ENCODE measurements around the gene ZNF385B. TPM values are rescaled to one million over a fixed set of nuclear protein-coding genes. Genes with fewer than 3 reads are reported as not detected.

ZNF385B gene
- total RNA-seq, 1 experiment from 2014 or later: 2.2 TPM

DNA sequence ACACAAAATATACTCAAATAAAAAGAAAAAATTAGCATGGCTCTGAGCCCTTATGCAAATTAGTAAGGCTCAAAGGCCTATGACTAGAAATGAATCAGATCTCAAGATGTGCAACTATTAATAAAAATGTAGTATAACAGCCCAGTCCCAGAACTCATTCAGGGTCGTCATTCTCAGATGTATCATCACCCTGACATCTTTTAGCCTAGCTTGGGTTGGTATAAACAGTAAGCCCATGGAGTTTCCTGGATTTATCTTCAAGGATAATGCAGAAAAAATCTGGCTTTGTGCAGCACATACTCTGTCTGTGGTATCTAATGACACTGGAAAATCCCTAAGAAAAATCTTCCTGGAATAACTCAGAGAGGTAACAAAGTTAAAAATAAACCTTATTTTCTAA lies 239.3 kb downstream of the ZNF385B start (continued):
- TF ChIP-seq ETV6 (CRISPR knock-in tag; IDR thresholded peaks at IDR 0.05) (no peak), NR3C1 (CRISPR knock-in tag; conservative IDR thresholded peaks at IDR 0.05; ENCODE audit: low read depth) (no peak), AR (CRISPR knock-in tag; IDR thresholded peaks at IDR 0.05) (no peak), SOX15 (CRISPR knock-in tag; IDR thresholded peaks at IDR 0.05) (no peak)

- Mint-ChIP-seq H3K4me1 (peaks cover 2% of the 10 kb centered on the region; the same call in 1 of the 2 replicates), H3K4me3 (no peak overlapping the region), H3K9me3 (peaks cover 19% of the 10 kb centered on the region), H3K27me3 (ENCODE audit: low read depth) (no peaks in the 10 kb centered on the region), H3K36me3 (peaks cover 7% of the 10 kb centered on the region; the same call in 1 of the 2 replicates), H3K27ac (no peak overlapping the region)
- ChIA-PET POLR2A (no interaction called here), CTCF (no interaction called here)
- no peak for DNase-seq (ENCODE audit: low spot score)
- no peak for TF ChIP-seq IRF1 (CRISPR knock-in tag; IDR thresholded peaks at IDR 0.05)
- TF ChIP-seq SP1 (CRISPR knock-in tag; conservative IDR thresholded peaks at IDR 0.05): no peak
- TF ChIP-seq, protein P1, sequence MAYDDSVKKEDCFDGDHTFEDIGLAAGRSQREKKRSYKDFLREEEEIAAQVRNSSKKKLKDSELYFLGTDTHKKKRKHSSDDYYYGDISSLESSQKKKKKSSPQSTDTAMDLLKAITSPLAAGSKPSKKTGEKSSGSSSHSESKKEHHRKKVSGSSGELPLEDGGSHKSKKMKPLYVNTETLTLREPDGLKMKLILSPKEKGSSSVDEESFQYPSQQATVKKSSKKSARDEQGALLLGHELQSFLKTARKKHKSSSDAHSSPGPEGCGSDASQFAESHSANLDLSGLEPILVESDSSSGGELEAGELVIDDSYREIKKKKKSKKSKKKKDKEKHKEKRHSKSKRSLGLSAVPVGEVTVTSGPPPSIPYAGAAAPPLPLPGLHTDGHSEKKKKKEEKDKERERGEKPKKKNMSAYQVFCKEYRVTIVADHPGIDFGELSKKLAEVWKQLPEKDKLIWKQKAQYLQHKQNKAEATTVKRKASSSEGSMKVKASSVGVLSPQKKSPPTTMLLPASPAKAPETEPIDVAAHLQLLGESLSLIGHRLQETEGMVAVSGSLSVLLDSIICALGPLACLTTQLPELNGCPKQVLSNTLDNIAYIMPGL (CRISPR knock-in tag; IDR thresholded peaks at IDR 0.05): no peak
- no peak for TF ChIP-seq TEAD1 (CRISPR knock-in tag; IDR thresholded peaks at IDR 0.05)
- TF ChIP-seq MAX (CRISPR knock-in tag; IDR thresholded peaks at IDR 0.05): no peak
- TF ChIP-seq PRDM15 (CRISPR knock-in tag; IDR thresholded peaks at IDR 0.05): no peak
- no peak for TF ChIP-seq NFATC4 (CRISPR knock-in tag; IDR thresholded peaks at IDR 0.05)
- TF ChIP-seq, protein P2, sequence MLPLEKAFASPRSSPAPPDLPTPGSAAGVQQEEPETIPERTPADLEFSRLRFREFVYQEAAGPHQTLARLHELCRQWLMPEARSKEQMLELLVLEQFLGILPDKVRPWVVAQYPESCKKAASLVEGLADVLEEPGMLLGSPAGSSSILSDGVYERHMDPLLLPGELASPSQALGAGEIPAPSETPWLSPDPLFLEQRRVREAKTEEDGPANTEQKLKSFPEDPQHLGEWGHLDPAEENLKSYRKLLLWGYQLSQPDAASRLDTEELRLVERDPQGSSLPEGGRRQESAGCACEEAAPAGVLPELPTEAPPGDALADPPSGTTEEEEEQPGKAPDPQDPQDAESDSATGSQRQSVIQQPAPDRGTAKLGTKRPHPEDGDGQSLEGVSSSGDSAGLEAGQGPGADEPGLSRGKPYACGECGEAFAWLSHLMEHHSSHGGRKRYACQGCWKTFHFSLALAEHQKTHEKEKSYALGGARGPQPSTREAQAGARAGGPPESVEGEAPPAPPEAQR (CRISPR knock-in tag; IDR thresholded peaks at IDR 0.05): no peak
- ATAC-seq: no peak
These were observed 241.4 kb downstream of the ZNF385B start for GRCh38 chr2:179619947-179620467.

GRCh38 chr2:179614121-179614520 lies 247.3 kb downstream of the ZNF385B start:
- POLR2A ChIA-PET: no interaction called here
- no peak for ATAC-seq
- TF ChIP-seq, protein P3, sequence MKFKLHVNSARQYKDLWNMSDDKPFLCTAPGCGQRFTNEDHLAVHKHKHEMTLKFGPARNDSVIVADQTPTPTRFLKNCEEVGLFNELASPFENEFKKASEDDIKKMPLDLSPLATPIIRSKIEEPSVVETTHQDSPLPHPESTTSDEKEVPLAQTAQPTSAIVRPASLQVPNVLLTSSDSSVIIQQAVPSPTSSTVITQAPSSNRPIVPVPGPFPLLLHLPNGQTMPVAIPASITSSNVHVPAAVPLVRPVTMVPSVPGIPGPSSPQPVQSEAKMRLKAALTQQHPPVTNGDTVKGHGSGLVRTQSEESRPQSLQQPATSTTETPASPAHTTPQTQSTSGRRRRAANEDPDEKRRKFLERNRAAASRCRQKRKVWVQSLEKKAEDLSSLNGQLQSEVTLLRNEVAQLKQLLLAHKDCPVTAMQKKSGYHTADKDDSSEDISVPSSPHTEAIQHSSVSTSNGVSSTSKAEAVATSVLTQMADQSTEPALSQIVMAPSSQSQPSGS (CRISPR knock-in tag; IDR thresholded peaks at IDR 0.05; ENCODE audit: borderline replicate concordance, low read depth): no peak
- no peak for TF ChIP-seq NR3C1 (CRISPR knock-in tag; conservative IDR thresholded peaks at IDR 0.05; ENCODE audit: low read depth)
- TF ChIP-seq RELA (CRISPR knock-in tag; IDR thresholded peaks at IDR 0.05; ENCODE audit: borderline replicate concordance): no peak
- TF ChIP-seq CBFB (CRISPR knock-in tag; IDR thresholded peaks at IDR 0.05; ENCODE audit: low read depth): no peak
- TF ChIP-seq, protein P4, sequence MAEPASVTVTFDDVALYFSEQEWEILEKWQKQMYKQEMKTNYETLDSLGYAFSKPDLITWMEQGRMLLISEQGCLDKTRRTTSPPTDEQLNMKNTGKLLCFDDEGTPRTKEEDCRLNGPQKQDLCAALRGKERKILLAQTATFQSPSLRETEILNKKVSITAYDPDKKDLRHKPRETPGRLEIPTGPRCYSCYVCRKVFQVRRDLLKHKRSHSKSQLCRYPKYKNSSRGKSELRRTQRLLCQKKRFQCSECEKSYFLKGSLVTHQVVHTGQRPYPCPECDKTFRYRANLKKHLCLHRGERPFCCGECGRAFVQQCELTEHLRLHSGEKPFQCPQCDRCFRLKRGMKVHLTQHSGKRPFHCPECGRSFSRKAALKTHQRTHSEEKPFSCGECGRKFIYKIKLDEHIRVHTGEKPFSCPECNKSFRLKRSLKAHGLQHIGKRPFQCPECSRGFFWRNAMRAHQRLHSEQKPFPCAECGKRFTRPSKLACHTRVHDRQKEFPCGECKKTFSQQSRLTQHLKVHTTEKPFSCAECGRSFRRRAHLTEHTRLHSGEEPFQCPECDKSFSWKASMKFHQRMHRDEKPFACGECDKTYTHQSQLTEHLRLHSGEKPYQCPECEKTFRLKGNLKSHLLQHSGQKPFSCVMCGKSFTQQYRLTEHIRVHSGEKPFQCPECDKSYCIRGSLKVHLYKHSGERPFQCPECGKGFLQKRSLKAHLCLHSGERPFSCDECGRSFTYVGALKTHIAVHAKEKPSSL (CRISPR knock-in tag; conservative IDR thresholded peaks at IDR 0.05): no peak
- TF ChIP-seq, protein P5, sequence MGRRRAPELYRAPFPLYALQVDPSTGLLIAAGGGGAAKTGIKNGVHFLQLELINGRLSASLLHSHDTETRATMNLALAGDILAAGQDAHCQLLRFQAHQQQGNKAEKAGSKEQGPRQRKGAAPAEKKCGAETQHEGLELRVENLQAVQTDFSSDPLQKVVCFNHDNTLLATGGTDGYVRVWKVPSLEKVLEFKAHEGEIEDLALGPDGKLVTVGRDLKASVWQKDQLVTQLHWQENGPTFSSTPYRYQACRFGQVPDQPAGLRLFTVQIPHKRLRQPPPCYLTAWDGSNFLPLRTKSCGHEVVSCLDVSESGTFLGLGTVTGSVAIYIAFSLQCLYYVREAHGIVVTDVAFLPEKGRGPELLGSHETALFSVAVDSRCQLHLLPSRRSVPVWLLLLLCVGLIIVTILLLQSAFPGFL (CRISPR knock-in tag; IDR thresholded peaks at IDR 0.05; ENCODE audit: borderline replicate concordance): no peak

More at GRCh38 chr2:179614121-179614520, 247.3 kb downstream of the ZNF385B start:
- H3K27me3 Mint-ChIP-seq (ENCODE audit: low read depth): no peaks in the 10 kb centered on the region; the same call in 1 of the 2 replicates
- CTCF ChIA-PET: no interaction called here
- no peak overlapping the region for H3K27ac Mint-ChIP-seq
- H3K9me3 Mint-ChIP-seq: peaks cover 3% of the 10 kb centered on the region; the same call in 1 of the 2 replicates
- H3K4me3 Mint-ChIP-seq: no peak overlapping the region
- H3K4me1 Mint-ChIP-seq: peaks cover 20% of the 10 kb centered on the region
- no peak for DNase-seq (ENCODE audit: low spot score)
- H3K36me3 Mint-ChIP-seq: no peaks in the 10 kb centered on the region
